Measurements from ENCODE around the gene ZNF667.

GRCh38 chr19:56403764-56404704, 73.1 kb downstream of the ZNF667 start, which contains the start of gene ZNF583:
- no peak for TF ChIP-seq CTCF (optimal IDR thresholded peaks at IDR 0.05 in 1 of 3, IDR thresholded peaks at IDR 0.05 in 1 of 3, conservative IDR thresholded peaks at IDR 0.05 in 1 of 3; ENCODE audit: extremely low read depth in 1 of 3, insufficient read depth in 2 of 3, low read length in 3 of 3)
- TF ChIP-seq EZH2 (IDR thresholded peaks at IDR 0.05; ENCODE audit: low read length), result no peak
